LNCAP (cell line): ENCODE measurements around the gene SLC39A3.

Source experiments
- TF ChIP-seq, protein P1 (sequence below): fragments of 450-650 bp; IDR thresholded peaks from 2 replicates; pipeline ENCODE4 v1.5.1; 2017; ENCODE audit warnings: mild to moderate bottlenecking

The SLC39A3 gene

DNA sequence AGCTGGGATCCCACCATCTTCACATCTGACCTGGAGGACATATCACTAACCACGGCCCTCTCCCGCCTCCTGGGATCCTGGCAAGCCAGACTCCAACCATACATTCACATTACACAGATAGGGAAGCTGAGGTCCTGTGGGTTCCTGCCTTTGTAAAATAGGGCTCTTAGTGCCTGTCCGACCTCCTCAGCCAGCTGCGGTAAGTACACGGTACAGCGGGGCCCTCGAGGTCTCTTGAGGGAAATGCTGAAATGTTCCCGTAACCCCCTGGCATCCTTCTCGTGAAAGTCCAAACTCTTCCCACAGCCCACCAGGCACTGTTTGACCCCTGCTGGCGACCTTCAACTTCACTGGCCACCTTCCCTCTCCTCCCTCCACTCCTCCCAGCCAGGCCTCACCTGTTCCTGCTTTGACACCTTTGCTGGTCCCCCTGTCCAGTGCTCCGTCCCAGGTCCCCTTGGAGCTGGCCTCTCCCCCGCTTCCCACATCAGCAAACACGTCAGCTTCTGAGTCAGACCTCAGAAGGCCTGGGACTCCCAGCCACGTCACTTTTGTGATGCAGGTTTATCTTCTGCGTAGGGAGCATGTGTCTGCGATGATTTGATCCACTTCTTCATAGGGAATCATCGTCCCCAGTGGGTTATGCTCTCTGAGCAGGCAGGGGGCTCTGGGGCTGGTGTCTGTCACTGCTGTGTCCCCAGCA, 28.5 kb downstream of the SLC39A3 start:
- TF ChIP-seq, protein P1, sequence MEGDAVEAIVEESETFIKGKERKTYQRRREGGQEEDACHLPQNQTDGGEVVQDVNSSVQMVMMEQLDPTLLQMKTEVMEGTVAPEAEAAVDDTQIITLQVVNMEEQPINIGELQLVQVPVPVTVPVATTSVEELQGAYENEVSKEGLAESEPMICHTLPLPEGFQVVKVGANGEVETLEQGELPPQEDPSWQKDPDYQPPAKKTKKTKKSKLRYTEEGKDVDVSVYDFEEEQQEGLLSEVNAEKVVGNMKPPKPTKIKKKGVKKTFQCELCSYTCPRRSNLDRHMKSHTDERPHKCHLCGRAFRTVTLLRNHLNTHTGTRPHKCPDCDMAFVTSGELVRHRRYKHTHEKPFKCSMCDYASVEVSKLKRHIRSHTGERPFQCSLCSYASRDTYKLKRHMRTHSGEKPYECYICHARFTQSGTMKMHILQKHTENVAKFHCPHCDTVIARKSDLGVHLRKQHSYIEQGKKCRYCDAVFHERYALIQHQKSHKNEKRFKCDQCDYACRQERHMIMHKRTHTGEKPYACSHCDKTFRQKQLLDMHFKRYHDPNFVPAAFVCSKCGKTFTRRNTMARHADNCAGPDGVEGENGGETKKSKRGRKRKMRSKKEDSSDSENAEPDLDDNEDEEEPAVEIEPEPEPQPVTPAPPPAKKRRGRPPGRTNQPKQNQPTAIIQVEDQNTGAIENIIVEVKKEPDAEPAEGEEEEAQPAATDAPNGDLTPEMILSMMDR = no peak

DNA sequence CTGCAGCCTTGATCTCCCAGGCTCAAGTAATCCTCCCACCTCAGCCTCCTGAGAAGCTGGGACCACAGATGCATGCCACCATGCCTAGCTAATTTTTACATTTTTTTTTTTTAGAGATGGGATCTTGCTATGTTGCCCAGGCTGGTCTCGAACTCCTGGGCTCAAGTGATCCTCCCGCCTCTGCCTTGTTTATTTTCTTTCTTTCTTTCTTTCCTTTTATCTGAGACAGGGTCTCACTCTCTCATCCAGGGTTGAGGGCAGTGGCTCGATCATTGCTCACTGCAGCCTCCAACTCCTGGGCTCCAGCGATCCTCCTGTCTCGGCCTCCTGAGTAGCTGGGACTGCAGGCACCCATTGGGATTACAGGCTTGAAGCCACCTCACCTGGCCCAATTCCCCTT, 33.6 kb downstream of the SLC39A3 start:
- TF ChIP-seq, protein P1 = no peak

DNA sequence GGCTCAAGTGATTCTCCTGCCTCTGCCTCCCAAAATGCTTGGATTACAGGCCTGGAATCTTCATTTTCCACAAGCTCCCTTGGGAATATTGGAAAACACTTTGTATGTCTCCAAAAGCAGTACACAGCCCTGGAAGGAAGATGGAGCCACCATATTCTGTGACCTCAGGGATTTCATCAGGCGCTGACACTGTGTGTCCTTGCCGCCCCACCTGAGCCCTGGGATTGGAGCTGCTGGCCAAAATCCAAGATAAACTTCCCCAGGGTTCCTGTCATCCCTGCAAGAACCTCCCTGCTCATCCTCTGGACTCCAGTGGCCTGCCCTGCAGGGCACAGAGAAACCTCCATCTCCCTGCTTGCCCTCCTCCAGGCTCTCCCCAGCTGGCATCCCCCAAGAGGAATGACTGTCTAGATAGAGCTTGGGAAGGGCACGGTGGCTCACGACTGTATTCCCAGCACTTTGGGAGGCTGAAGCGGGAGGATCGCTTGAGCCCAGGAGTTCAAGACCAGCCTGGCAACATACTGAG, 36.1 kb downstream of the SLC39A3 start:
- TF ChIP-seq, protein P1 = no peak

DNA sequence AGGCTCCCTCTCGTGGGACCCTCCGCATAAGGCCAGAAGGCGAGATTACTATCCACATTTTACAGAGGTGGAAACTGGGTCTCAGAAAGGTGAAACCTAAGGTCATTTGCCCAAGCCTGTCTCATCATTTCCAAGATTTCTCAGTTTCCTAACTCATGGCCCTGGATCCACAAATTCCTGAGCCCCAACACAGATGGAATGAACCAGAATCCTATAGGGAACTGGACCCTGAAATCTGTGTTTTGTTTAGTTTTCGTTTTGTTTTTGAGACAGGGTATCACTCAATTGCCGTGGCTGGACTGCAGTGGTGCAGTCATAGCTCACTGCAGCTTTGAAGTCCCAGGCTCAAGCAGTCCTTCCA, 36.8 kb downstream of the SLC39A3 start:
- TF ChIP-seq, protein P1 = no peak

DNA sequence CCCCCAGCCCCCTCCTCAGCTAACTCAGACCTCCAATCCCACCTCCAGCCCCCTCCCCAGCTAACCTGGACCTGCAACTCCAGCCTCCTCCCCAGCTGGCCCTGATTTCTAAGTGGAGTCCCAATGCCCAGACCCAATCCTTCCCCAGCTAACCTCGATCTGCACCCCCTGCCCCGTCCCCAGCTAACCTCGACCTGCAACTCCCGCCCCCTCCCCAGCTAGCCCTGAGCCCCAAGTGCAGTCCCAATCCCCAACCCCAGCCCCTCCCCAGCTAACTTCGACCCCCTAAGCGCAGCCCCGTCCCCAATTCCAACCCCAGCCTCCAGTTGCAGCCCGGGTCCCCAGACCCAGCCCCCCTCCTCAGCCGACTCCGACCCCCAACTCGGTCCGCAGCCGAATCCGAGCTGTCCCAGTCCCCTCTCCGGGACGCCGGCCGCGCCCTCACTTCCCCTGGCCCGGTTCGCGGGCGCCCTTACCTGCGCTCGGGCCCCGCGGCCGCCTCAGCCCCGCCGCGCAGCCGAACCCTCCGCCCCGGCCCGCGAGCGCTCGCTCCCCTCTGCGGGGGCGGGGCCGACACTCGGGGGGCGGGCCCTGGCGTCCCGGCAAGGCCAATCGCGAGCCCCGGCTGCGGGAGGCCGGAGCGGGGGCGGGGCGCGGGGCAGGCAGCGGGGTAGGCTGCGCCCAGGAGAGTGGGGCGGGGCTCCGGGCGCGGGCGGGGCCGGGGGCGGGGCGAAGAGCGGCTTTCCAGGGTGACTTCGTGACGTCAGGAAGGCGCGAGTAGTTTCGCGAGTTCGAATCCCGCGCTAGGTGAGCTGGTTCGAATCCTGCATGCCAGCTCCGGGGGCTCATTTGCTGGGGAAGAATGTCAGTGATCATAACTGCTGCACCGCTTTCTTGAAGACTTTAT, 37.4 kb downstream of the SLC39A3 start, which contains the start of gene GNG7:
Gene GNG7, minus strand, starts transcription at position 525 of the 907 bp plus-strand sequence. CDS start 182,006 bp downstream, outside the sequence.
- TF ChIP-seq, protein P1 = no peak

DNA sequence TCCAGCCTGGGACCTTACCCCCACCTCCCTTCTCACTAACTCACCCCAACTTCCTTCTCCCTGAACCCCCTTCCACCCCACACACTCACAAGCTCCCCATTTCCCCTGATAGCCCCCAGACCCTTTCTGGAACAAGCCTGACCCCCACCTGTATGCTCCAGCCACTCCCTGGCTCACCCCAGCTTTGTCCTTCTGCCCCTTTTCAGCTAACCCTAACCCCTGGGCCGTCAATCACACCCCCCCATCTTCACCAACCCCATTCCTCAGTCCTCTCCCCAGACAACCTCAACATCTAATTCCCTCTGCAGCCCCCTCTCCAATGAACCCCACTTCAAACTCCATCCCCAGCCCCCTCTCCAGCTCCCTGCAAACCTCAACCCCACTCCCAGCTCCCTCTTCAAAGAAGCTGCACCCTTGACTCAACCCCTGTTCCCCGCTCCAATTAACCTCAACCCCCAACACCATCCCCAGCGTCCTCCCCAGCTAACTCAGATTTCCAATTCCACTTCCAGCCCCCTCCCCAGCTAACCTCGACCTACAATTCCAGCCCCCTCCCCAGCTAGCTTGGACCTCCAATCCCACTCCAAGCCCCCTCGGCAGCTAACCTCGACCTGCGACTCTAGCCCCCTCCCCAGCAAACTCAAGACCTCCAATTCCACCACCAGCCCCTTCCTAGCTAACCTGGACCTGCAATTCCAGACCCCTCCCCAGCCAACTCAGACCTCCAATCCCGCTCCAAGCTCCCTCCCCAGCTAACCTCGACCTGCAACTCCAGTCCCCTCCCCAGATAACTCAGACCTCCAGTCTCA, 38.3 kb downstream of the SLC39A3 start:
- TF ChIP-seq, protein P1 = no peak
